Liver (tissue), 9 donors: ENCODE results near the gene LZTS3. TPM values are rescaled to one million over a fixed set of nuclear protein-coding genes. Genes with fewer than 3 reads are reported as not detected.

ENCODE experiments used
- DNase-seq: peaks from one replicate; pipeline ENCODE4 v3.0.0-alpha.2; 2017; ENCODE audit warnings: low spot score
- H3K27ac ChIP-seq, 2 donors: one replicate each; pipeline ENCODE4 v1.7.0; 2013; ENCODE audit warnings: inconsistent platforms in 2 of 2, low read length in 2 of 2, control low read depth in 1 of 2, low read depth in 1 of 2, mild to moderate bottlenecking in 1 of 2
- H3K27me3 ChIP-seq, 4 donors: one replicate each; pipeline versions ENCODE4 v1.6.1 to v1.7.0; 2013; ENCODE audit warnings: low read length in 3 of 4, inconsistent platforms in 1 of 4, mild to moderate bottlenecking in 1 of 4, moderate library complexity in 1 of 4; ENCODE audit not compliant: control insufficient read depth in 4 of 4, insufficient read depth in 4 of 4
- H3K36me3 ChIP-seq, 4 donors: one replicate each; pipeline versions ENCODE4 v1.6.1 to v1.7.0; 2013; ENCODE audit warnings: low read length in 3 of 4, mild to moderate bottlenecking in 3 of 4, low read depth in 1 of 4, moderate library complexity in 1 of 4; ENCODE audit not compliant: control insufficient read depth in 4 of 4, insufficient read depth in 3 of 4
- H3K4me1 ChIP-seq, 4 donors: one replicate each; pipeline versions ENCODE4 v1.6.1 to v1.7.0; 2013; ENCODE audit warnings: low read length in 3 of 4, mild to moderate bottlenecking in 3 of 4, moderate library complexity in 1 of 4; ENCODE audit not compliant: control insufficient read depth in 4 of 4, insufficient read depth in 4 of 4
- H3K4me3 ChIP-seq, 3 donors: one replicate each; pipeline versions ENCODE4 v1.6.1 to v1.7.0; 2013; ENCODE audit warnings: low read length in 3 of 3, control low read depth in 1 of 3, low read depth in 1 of 3, mild to moderate bottlenecking in 1 of 3
- H3K9ac ChIP-seq, 2 donors: one replicate each; pipeline ENCODE4 v1.7.0; 2013; ENCODE audit warnings: low read length in 2 of 2, mild to moderate bottlenecking in 2 of 2, moderate library complexity in 2 of 2, control low read depth in 1 of 2, low read depth in 1 of 2
- H3K9me3 ChIP-seq, 4 donors: one replicate each; pipeline versions ENCODE4 v1.6.1 to v1.7.0; 2013; ENCODE audit warnings: low read length in 3 of 4; ENCODE audit not compliant: control insufficient read depth in 4 of 4
- ATF3 ChIP-seq: IDR thresholded peaks from 2 replicates; pipeline ENCODE4 v1.6.1; 2016; ENCODE audit warnings: antibody characterized with exemption
- CTCF ChIP-seq: fragments of 150-350 bp; IDR thresholded peaks from 2 replicates; pipeline ENCODE4 v1.5.1; 2017; ENCODE audit warnings: improper control_type of control experiment, low read depth, low read length; ENCODE audit not compliant: missing input control
- EGR1 ChIP-seq, 2 donors: IDR thresholded peaks; 2 replicates each; pipeline ENCODE4 v1.6.1; 2016 to 2018; ENCODE audit warnings: antibody characterized with exemption in 2 of 2, low read depth in 2 of 2
- FOXA1 ChIP-seq: IDR thresholded peaks from 2 replicates; pipeline ENCODE4 v1.6.1; 2016; ENCODE audit warnings: antibody characterized with exemption
- FOXA2 ChIP-seq: IDR thresholded peaks from 2 replicates; pipeline ENCODE4 v1.6.1; 2016; ENCODE audit warnings: antibody characterized with exemption
- GABPA ChIP-seq, 2 donors: IDR thresholded peaks in 1 of 2; conservative IDR thresholded peaks in 1 of 2; 2 replicates each; pipeline ENCODE4 v1.6.1; 2016; ENCODE audit warnings: antibody characterized with exemption in 2 of 2, mild to moderate bottlenecking in 1 of 2, moderate library complexity in 1 of 2
- HNF4A ChIP-seq, 2 donors: conservative IDR thresholded peaks; 2 replicates each; pipeline ENCODE4 v1.6.1; 2016; ENCODE audit warnings: antibody characterized with exemption in 2 of 2, mild to moderate bottlenecking in 2 of 2
- HNF4G ChIP-seq: IDR thresholded peaks from 2 replicates; pipeline ENCODE4 v1.6.1; 2016; ENCODE audit warnings: antibody characterized with exemption
- JUND ChIP-seq, 2 donors: IDR thresholded peaks; 2 replicates each; pipeline ENCODE4 v1.6.1; 2016; ENCODE audit warnings: antibody characterized with exemption in 2 of 2
- MAX ChIP-seq: IDR thresholded peaks from 2 replicates; pipeline ENCODE4 v1.6.1; 2016; ENCODE audit warnings: antibody characterized with exemption
- NR2F2 ChIP-seq: IDR thresholded peaks from 2 replicates; pipeline ENCODE4 v1.6.1; 2016; ENCODE audit warnings: antibody characterized with exemption
- RAD21 ChIP-seq, 2 donors: IDR thresholded peaks; 2 replicates each; pipeline ENCODE4 v1.6.1; 2016; ENCODE audit warnings: antibody characterized with exemption in 2 of 2, mild to moderate bottlenecking in 2 of 2
- REST ChIP-seq: IDR thresholded peaks from 2 replicates; pipeline ENCODE4 v1.6.1; 2016; ENCODE audit warnings: antibody characterized with exemption, mild to moderate bottlenecking
- SP1 ChIP-seq: IDR thresholded peaks from 2 replicates; pipeline ENCODE4 v1.6.1; 2018; ENCODE audit warnings: antibody characterized with exemption, mild to moderate bottlenecking
- YY1 ChIP-seq: IDR thresholded peaks from 2 replicates; pipeline ENCODE4 v1.6.1; 2016; ENCODE audit warnings: antibody characterized with exemption, mild to moderate bottlenecking
- ZBTB33 ChIP-seq: IDR thresholded peaks from 2 replicates; pipeline ENCODE4 v1.6.1; 2016; ENCODE audit warnings: antibody characterized with exemption
- WGBS: extraction: QIAGEN DNeasy Blood & Tissue Kit; methylation state at CpG from one replicate; pipeline ENCODE4 v1.1.7; 2013; 5-methylcytosine and 5-hydroxymethylcytosine counted together
- polyA plus RNA-seq, 2 donors: library from polyadenylated mRNA; stranded (reverse) in 1 of 2; unstranded in 1 of 2; fragments of 200-250 nt in 1 of 2; fragments of >200 nt in 1 of 2; fragmentation: Nextera tagmentation in 1 of 2; extraction: Ambion mirVana in 1 of 2; gene quantifications; one replicate each; pipeline versions ENCODE4 v1.2.1 to v1.2.3, GENCODE V29; 2013 to 2015
- total RNA-seq, 2 donors: library from RNA; depleted of rRNA; stranded (reverse); fragments of >200 nt; gene quantifications; one replicate each; pipeline ENCODE4 v1.2.3, GENCODE V29; 2014
- donor health status: healthy.
- donor health status: healthy.
- donor health status: healthy.
- donor health status: healthy.
- donor health status: healthy.

LZTS3 gene
- total and polyA plus RNA-seq, 4 donors, result 1.9 to 3.7 (median 3.5) TPM

- TF ChIP-seq RAD21 (IDR thresholded peaks at IDR 0.05) (no peak), NR2F2 (no peak), ZBTB33 (no peak), HNF4A (conservative IDR thresholded peaks at IDR 0.05) (no peak), JUND (IDR thresholded peaks at IDR 0.05) (no peak), REST (no peak)
- DNase-seq, result no peak
- Histone ChIP-seq H3K27me3 (no peaks in the 10 kb centered on the region), H3K27ac (no peak overlapping the region), H3K4me3 (no peak overlapping the region), H3K4me1 (no peaks in the 10 kb centered on the region), H3K9ac (no peak overlapping the region), H3K9me3 (no peaks in the 10 kb centered on the region), H3K36me3 (peaks cover 9 to 52% (median 27%) of the 10 kb centered on the region in 4 donors)
- 91% methylated on average over 4 of the region's 4 CpGs for WGBS
These were observed 16.3 kb upstream of the LZTS3 start for GRCh38 chr20:3189561-3190131.

GRCh38 chr20:3188823-3189413 is 15.6 kb upstream of the LZTS3 start:
- no peaks in the 10 kb centered on the region for H3K27me3 ChIP-seq
- no peak overlapping the region for H3K27ac ChIP-seq
- H3K4me1 ChIP-seq, result no peaks in the 10 kb centered on the region
- no peak overlapping the region for H3K4me3 ChIP-seq
- 91% methylated on average over 3 of the region's 3 CpGs for WGBS
- no peaks in the 10 kb centered on the region for H3K9me3 ChIP-seq
- H3K36me3 ChIP-seq, result peaks cover 5 to 44% (median 20%) of the 10 kb centered on the region in 4 donors
- no peak for TF ChIP-seq JUND (IDR thresholded peaks at IDR 0.05)
- TF ChIP-seq NR2F2, result no peak
- TF ChIP-seq CTCF, result no peak
- TF ChIP-seq GABPA (IDR thresholded peaks at IDR 0.05 in 1 of 2, conservative IDR thresholded peaks at IDR 0.05 in 1 of 2), result no peak
- no peak for TF ChIP-seq HNF4A (conservative IDR thresholded peaks at IDR 0.05)
- TF ChIP-seq HNF4G, result no peak
- no peak for TF ChIP-seq FOXA2
- no peak for TF ChIP-seq ZBTB33
- no peak for TF ChIP-seq REST
- no peak for TF ChIP-seq ATF3
- TF ChIP-seq YY1, result no peak
- no peak for TF ChIP-seq MAX
- TF ChIP-seq SP1, result no peak
- no peak for TF ChIP-seq FOXA1
- TF ChIP-seq EGR1 (IDR thresholded peaks at IDR 0.05; ENCODE audit: low read depth in 2 of 2), result no peak
- no peak overlapping the region for H3K9ac ChIP-seq
- DNase-seq, result no peak
